Body of pancreas (tissue), 4 donors: ENCODE data around the gene GRIK2. TPM values are rescaled to one million over a fixed set of nuclear protein-coding genes. Genes with fewer than 3 reads are reported as not detected.

Experiments used
- ATAC-seq: fragments of 150-250 bp; one replicate; pipeline ENCODE4 v1.9.1; 2016
- DNase-seq, 4 donors: peaks; one replicate each; pipeline ENCODE4 v3.0.0-alpha.2; 2019
- H3K27ac ChIP-seq, 4 donors: fragments of 200-600 bp; sonication (generic); 1 replicate in 3 of 4; 2 replicates in 1 of 4; pipeline versions ENCODE4 v1.5.1 to v1.6.1; 2016 to 2019; ENCODE audit warnings: mild to moderate bottlenecking in 1 of 4, mixed read lengths in 1 of 4, moderate library complexity in 1 of 4
- H3K27me3 ChIP-seq, 2 donors: fragments of 200-600 bp; sonication (generic); one replicate each; pipeline ENCODE4 v1.6.0; 2016; ENCODE audit warnings: mild to moderate bottlenecking in 1 of 2
- H3K36me3 ChIP-seq, 2 donors: fragments of 200-600 bp; sonication (generic); replicated peaks in 1 of 2; 2 replicates each; pipeline ENCODE4 v1.5.1; 2016; ENCODE audit warnings: low read depth in 2 of 2; ENCODE audit not compliant: insufficient read depth in 1 of 2
- H3K4me1 ChIP-seq: fragments of 200-600 bp; sonication (generic); one replicate; pipeline ENCODE4 v1.6.0; 2016
- H3K4me3 ChIP-seq, 2 donors: fragments of 200-600 bp; sonication (generic); 1 replicate in 1 of 2; 2 replicates in 1 of 2; pipeline ENCODE4 v1.5.1; 2016 to 2019
- H3K9me3 ChIP-seq, 3 donors: fragments of 200-600 bp; sonication (generic); 1 replicate in 2 of 3; 2 replicates in 1 of 3; pipeline ENCODE4 v1.5.1; 2016
- CTCF ChIP-seq, 7 experiments: fragments of 450-650 bp in 4 of 7; fragments of 200-600 bp in 3 of 7; sonication (generic) in 3 of 7; IDR thresholded peaks; one replicate each; pipeline ENCODE4 v1.5.1; 2016 to 2019; ENCODE audit warnings: antibody characterized with exemption in 7 of 7
- POLR2A ChIP-seq, 3 donors: fragments of 450-650 bp; IDR thresholded peaks; one replicate each; pipeline ENCODE4 v1.6.1; 2016; ENCODE audit warnings: antibody characterized with exemption in 3 of 3, mild to moderate bottlenecking in 2 of 3
- WGBS, 2 donors: methylation state at CpG; one replicate each; pipeline ENCODE4 v1.1.5; 2017; 5-methylcytosine and 5-hydroxymethylcytosine counted together
- intact Hi-C: fragments of 100-400 bp; cut with DNase I; formaldehyde crosslinking; loops from one replicate; pipeline ENCODE4 v1.15.1; 2023
- total RNA-seq, 2 donors: library from RNA; depleted of rRNA; stranded (reverse); fragments of >200 nt; gene quantifications; one replicate each; pipeline ENCODE4 v1.1.0, GENCODE V29; 2016

GRIK2 gene
- total RNA-seq, 2 donors from 2014 or later = 0.52 to 7.9 TPM

GRCh38 chr6:101926149-101926925, 532.8 kb downstream of the GRIK2 start:
- 62 to 63% methylated on average over 7 of the region's 7 CpGs for WGBS, 2 donors
- intact Hi-C loops = no loop called here
- ATAC-seq = no peak

GRCh38 chr6:101931766-101932165, 538.3 kb downstream of the GRIK2 start:
- Histone ChIP-seq H3K27ac (no peak overlapping the region), H3K36me3 (no peaks in the 10 kb centered on the region), H3K4me3 (no peak overlapping the region), H3K4me1 (no peaks in the 10 kb centered on the region), H3K27me3 (no peaks in the 10 kb centered on the region), H3K9me3 (no peaks in the 10 kb centered on the region)
- TF ChIP-seq CTCF (IDR thresholded peaks at IDR 0.05) (no peak), POLR2A (IDR thresholded peaks at IDR 0.05) (no peak)
- WGBS, 2 donors = 70 to 71% methylated on average over 2 of the region's 2 CpGs
- ATAC-seq = no peak
- DNase-seq = no peak
- intact Hi-C loops = no loop called here

More at GRCh38 chr6:101926149-101926925, 532.8 kb downstream of the GRIK2 start:
- no peaks in the 10 kb centered on the region for H3K36me3 ChIP-seq
- H3K27ac ChIP-seq = no peak overlapping the region
- H3K27me3 ChIP-seq = no peaks in the 10 kb centered on the region
- no peak for DNase-seq
- TF ChIP-seq POLR2A (IDR thresholded peaks at IDR 0.05) (no peak), CTCF (IDR thresholded peaks at IDR 0.05) (no peak)
- no peaks in the 10 kb centered on the region for H3K4me1 ChIP-seq
- H3K4me3 ChIP-seq = no peak overlapping the region
- H3K9me3 ChIP-seq = no peaks in the 10 kb centered on the region

GRCh38 chr6:101932704-101933103, 539.2 kb downstream of the GRIK2 start:
- H3K9me3 ChIP-seq = no peaks in the 10 kb centered on the region
- WGBS, 2 donors = 72 to 75% methylated on average over 3 of the region's 3 CpGs

GRCh38 chr6:101935732-101936131, 542.2 kb downstream of the GRIK2 start:
- Histone ChIP-seq H3K27me3 (no peaks in the 10 kb centered on the region), H3K4me3 (no peak overlapping the region), H3K4me1 (no peaks in the 10 kb centered on the region), H3K36me3 (no peaks in the 10 kb centered on the region), H3K9me3 (no peaks in the 10 kb centered on the region), H3K27ac (no peak overlapping the region)
- intact Hi-C loops = no loop called here
- no peak for DNase-seq
- ATAC-seq = no peak
- WGBS, 2 donors = 62 to 77% methylated on average over 1 of the region's 1 CpG
- no peak for TF ChIP-seq POLR2A (IDR thresholded peaks at IDR 0.05)
- no peak for TF ChIP-seq CTCF (IDR thresholded peaks at IDR 0.05)

More at GRCh38 chr6:101932704-101933103, 539.2 kb downstream of the GRIK2 start:
- intact Hi-C loops = no loop called here
- H3K36me3 ChIP-seq = no peaks in the 10 kb centered on the region
- no peak overlapping the region for H3K27ac ChIP-seq
- H3K4me1 ChIP-seq = no peaks in the 10 kb centered on the region
- DNase-seq = no peak
- TF ChIP-seq CTCF (IDR thresholded peaks at IDR 0.05) (no peak), POLR2A (IDR thresholded peaks at IDR 0.05) (no peak)
- no peaks in the 10 kb centered on the region for H3K27me3 ChIP-seq
- ATAC-seq = no peak
- no peak overlapping the region for H3K4me3 ChIP-seq

GRCh38 chr6:101936516-101936915, 543.0 kb downstream of the GRIK2 start:
- no peak for DNase-seq
- Histone ChIP-seq H3K27ac (no peak overlapping the region), H3K4me1 (no peaks in the 10 kb centered on the region), H3K4me3 (no peak overlapping the region), H3K27me3 (no peaks in the 10 kb centered on the region), H3K9me3 (no peaks in the 10 kb centered on the region), H3K36me3 (no peaks in the 10 kb centered on the region)
- WGBS, 2 donors = 53 to 63% methylated on average over 1 of the region's 1 CpG
- no peak for ATAC-seq
- TF ChIP-seq CTCF (IDR thresholded peaks at IDR 0.05) = no peak
- TF ChIP-seq POLR2A (IDR thresholded peaks at IDR 0.05) = no peak
- intact Hi-C loops = no loop called here
